Spleen (tissue), 7 donors: ENCODE measurements around the gene FIBP.

Experiments
- POLR2A ChIP-seq, 3 donors: fragments of 450-650 bp; IDR thresholded peaks; one replicate each; pipeline ENCODE4 v1.5.1; 2017; ENCODE audit warnings: antibody characterized with exemption in 3 of 3, mild to moderate bottlenecking in 1 of 3
- POLR2AphosphoS5 ChIP-seq, 3 donors: sonication (generic); formaldehyde crosslinking; IDR thresholded peaks; one replicate each; pipeline ENCODE4 v1.5.1; 2017; ENCODE audit warnings: antibody characterized with exemption in 3 of 3
- TF ChIP-seq, protein P1 (sequence below), 11 experiments: fragments of 200-600 bp in 7 of 11; fragments of 450-650 bp in 4 of 11; sonication (generic) in 4 of 11; IDR thresholded peaks in 8 of 11; conservative IDR thresholded peaks in 3 of 11; 1 replicate in 7 of 11; 2 replicates in 4 of 11; pipeline versions ENCODE4 v1.4.0 to v1.8.0; 2016 to 2021; ENCODE audit warnings: antibody characterized with exemption in 11 of 11, inconsistent platforms in 4 of 11, mild to moderate bottlenecking in 1 of 11
- donor health status: DM: no; HTN: no; CAD: no; lungs with moderate emphysema.
- donor health status: DM: no; HTN: no; CAD: no.
- donor health status: DM: no; HTN: no; CAD: no.

DNA sequence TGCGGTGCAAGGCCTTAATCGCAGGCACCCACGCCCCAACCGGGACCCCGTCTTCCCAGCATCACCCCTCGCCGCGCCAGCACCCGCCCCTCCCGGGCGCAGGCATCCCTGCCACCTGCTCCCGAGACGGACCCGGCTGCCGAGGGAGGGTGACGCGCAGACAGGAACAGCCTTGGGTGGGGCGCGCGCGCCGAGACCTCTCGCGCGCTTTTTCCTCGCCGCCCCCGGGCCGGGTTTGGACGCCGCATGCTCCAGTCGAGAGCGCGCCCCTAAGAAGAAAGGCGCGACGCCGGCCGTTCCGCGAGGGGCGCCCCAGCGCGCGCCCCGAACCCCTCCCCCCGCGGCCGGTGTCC lies 30.8 kb downstream of the FIBP start:
- TF ChIP-seq POLR2AphosphoS5 (IDR thresholded peaks at IDR 0.05), result no peak
- TF ChIP-seq, protein P1, sequence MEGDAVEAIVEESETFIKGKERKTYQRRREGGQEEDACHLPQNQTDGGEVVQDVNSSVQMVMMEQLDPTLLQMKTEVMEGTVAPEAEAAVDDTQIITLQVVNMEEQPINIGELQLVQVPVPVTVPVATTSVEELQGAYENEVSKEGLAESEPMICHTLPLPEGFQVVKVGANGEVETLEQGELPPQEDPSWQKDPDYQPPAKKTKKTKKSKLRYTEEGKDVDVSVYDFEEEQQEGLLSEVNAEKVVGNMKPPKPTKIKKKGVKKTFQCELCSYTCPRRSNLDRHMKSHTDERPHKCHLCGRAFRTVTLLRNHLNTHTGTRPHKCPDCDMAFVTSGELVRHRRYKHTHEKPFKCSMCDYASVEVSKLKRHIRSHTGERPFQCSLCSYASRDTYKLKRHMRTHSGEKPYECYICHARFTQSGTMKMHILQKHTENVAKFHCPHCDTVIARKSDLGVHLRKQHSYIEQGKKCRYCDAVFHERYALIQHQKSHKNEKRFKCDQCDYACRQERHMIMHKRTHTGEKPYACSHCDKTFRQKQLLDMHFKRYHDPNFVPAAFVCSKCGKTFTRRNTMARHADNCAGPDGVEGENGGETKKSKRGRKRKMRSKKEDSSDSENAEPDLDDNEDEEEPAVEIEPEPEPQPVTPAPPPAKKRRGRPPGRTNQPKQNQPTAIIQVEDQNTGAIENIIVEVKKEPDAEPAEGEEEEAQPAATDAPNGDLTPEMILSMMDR (IDR thresholded peaks at IDR 0.05 in 8 of 11, conservative IDR thresholded peaks at IDR 0.05 in 3 of 11), result no peak
- TF ChIP-seq POLR2A (IDR thresholded peaks at IDR 0.05), result peak in 1 of 3 donors; percentile 4
